Superior temporal gyrus (tissue), 1 donor: ENCODE measurements around the gene HMG20B.

ENCODE experiments used
- DNase-seq: peaks from one replicate; pipeline ENCODE4 v3.0.0-alpha.2; 2016; ENCODE audit errors: extremely low spot score

The HMG20B gene

GRCh38 chr19:3607303-3608078 lies 34.7 kb downstream of the HMG20B start:
- no peak for DNase-seq

DNA sequence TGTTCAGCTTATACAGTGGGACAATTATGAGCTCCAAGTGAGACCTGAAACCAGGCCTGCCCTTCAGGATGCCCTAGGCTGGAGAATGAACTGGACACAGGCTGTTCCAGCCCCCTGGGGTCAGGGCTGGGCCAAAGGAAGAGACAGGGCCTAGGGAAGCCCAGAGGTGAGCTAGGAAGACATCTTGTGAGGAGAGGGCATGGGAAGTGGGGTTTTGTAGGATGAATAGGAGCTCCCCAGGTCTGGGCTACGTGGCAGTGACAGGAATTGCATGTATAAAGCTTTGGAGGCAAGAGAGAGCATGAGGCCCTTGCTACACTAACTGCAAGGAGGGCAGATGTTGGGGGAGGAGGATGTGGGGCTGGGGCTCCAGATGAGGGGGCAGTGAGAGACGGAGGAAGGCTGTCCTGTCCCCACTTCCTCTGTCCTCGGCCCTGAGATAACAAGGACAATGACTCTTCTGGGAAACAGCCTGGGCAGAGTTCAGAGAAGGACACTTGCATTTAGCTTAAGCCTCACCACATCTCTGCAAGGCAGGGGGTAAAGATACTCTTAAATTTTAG lies 35.4 kb downstream of the HMG20B start:
- DNase-seq, result no peak

- DNase-seq, result no peak
Measured at GRCh38 chr19:3608750-3609322, 36.1 kb downstream of the HMG20B start.

GRCh38 chr19:3609779-3610719 lies 37.3 kb downstream of the HMG20B start:
- DNase-seq, result no peak

DNA sequence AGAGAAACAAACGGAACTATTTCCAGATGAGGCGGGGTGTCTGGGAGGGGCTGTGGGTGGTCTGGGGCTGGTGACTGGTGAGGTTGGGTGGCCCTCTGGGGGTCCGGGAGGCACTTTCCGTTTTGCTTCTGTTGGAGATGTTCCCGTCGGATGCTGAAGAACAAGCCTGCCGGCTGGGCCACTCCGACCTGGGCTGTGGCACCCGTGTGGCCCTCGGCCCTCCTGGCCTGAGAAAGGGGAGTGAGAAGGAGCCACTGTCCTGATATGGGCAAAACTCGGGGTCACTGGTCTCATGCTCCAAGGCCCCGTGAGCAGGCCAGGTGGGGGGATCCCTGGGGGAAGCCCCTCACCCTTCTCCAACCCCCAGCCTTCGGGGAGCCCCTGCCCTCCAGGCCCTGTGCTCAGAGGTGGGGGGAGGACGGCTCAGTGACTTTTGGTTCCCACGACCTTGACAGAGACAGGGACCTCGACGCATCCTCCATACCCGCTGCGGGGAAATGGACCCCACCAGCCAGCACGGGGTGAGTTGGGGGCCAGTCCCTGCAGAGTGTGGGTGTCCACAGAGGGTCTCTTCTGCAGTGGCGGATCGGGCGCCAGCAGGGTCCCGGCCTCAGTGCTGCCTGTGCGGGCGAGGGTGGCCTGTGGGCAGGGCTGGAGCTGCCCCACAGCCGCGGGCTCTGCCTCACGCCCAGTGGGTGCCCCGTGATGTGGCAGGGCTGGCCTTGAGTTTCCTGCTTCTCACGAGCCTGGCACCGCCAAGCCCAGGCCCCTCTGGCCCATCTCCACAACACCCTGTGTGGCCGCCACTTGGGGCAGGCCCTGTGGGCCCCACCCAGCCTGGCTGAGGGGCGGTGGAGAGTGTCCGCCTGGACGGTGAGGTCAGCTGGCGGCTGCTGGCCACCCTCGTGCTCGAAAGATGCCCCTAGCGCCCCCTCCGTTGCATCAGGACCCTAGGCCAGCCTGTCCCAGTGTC lies 38.3 kb downstream of the HMG20B start:
- no peak for DNase-seq

DNA sequence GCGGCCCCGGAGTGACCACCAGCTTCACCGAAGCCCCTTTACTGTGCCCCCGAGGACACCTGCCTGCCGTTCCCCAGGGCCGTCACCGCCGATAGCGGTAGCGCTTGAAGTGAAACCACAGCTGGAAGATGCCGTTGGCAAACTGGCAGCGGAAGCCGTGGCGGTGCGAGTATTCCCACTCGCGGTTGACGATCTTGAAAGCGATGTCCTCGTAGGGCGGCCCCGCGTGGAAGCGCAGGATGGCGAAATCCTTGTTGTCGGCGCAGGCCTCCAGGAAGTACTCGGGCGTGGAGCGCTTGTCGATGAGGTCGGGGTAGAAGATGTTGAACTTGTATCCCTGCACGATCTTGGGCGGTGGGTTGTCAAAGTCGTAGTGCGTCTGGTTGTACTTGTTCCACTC lies 39.1 kb downstream of the HMG20B start:
- DNase-seq, result no peak

GRCh38 chr19:3612330-3612729 lies 39.6 kb downstream of the HMG20B start:
- DNase-seq, result no peak

DNA sequence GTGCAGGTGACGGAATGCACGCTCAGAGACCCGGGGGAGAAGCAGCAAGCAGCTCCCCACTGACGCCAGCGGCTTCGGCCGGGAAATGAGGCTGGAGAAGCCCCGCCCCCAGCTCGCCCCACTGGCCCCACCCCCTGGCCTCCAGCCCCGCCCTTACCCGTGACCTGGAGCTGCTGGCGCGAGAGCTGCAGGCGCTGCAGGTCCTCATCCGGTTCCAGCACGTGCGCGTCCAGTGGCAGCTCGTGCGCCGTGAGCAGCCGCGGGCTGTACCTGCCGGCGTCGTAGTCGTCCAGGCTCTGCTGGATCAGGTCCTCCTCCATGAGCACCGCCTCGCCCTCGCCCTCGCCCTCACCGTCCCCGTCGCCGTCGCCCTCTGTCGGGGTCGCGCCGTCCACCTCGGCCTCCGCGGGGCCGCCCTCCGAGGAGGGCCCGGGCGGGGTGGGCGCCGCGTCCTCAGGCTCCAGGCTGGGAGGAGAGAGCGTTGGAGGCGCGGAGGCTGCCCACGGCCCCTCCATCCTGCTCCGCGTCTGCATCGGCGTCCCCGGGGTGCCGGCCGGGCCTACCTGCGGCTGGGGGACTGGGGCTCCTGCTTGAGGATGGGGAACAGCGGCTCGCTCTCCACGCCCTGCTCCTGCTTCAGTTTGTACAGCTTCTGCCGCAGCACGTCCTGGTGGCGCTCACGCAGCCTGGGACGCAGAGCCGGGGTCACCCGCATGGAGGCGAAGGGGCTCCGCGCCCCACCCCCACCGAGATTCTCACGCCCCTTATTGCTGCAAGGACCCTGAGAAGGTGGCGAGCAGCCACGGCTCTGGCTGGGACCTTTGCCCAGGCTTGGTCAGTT lies 40.4 kb downstream of the HMG20B start:
- no peak for DNase-seq

- DNase-seq, result no peak
Measured at GRCh38 chr19:3613818-3614661, 41.3 kb downstream of the HMG20B start.

- DNase-seq, result no peak
Measured at GRCh38 chr19:3614858-3615505, 42.2 kb downstream of the HMG20B start.

GRCh38 chr19:3615524-3616135 lies 42.9 kb downstream of the HMG20B start:
- DNase-seq, result no peak

- DNase-seq, result no peak
Measured at GRCh38 chr19:3617463-3617862, 44.7 kb downstream of the HMG20B start.

DNA sequence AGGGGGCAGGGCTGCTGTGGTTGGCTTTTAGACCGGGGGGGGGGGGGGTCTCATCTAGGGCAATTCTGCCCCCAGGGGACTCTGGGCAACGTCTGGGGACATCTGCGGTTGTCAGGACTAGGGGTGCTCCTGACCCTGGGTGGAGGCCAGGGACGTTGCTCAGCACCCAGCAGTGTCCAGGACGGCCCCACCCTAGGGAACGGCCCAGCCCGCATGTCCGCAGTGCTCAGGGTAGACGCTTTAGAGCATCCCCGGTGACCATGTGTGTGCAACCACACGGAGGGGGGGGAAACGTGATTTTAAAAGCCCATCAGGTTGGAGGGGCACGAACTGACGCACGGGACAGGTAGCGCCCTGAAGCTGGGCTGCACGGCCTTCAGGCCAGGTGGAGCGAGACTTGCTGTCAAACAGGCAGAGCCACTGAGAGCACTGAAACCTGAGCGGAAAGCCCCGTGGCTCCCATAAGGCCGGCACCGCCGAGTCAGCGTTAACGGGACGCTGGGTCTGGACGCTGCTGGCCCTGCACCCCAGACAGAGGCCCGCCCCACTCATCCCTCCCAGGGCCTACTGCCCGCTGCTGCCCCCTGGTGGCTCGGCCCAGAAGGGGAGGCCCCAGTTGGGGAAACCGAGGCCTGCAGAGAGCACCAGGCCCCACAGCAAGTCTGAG lies 45.5 kb downstream of the HMG20B start:
- DNase-seq, result peak; percentile 49

GRCh38 chr19:3618811-3619630 lies 46.3 kb downstream of the HMG20B start:
- no peak for DNase-seq

DNA sequence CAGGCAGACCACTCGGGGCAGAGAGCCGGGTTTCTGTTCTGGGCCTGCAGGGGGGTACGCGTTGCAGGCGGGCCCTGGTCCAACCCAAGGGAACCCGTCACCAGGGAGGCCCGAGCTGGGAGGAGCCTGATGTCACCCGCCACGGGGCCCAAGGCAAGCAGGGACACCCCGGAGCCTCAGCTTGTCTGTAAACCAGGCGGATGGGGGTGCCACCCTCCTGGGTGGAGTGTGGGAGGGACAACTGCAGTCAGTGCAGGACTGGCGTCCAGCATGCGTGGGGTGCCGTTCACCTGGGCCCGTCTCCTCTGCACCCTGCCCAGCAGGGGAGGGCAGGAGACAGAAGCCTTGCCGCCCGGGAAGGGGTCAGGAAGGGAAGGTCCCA lies 46.9 kb downstream of the HMG20B start:
- DNase-seq, result no peak

DNA sequence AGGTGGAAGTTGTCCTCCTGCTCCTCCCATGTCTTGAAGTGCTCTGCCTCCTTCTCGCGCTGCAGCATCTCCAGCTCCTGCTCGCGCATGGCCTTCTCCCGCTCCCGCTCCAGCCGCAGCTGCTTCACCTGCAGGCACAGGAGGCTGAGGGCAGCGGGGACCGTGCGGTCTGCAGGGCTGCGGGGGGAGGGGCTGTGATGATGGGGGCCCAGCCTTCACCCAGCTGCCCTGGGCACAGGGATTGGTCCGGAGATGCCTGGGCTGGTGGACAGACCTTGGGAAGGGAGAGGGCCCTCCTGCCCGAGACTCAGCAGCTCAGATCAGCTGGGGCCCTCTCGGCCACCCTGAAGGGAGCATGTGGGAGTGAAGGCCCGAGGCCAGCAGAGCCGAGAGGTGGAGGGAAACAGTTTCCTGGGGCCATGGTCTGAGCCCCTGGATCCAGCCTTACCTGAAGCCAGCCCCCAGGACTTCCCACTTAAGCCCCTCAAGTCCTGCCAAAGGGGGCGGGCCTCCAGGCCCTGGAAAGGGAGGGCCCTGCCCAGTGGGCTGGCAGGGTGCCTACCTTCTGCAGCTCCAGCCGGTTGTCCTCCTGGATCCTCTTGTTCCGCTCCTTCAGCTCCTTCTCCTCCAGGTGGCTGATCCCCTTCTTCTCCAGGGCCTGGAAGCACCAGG lies 47.5 kb downstream of the HMG20B start:
- no peak for DNase-seq
